T-cell (primary cell): ENCODE data around the gene MEGF10. TPM values are rescaled to one million over a fixed set of nuclear protein-coding genes. Genes with fewer than 3 reads are reported as not detected.
"Not testable (repeated sequence)": the region's sequence is repeated elsewhere in the genome, so short reads cannot be mapped to it uniquely, and the experiment has no call there.

Experiments used
- ATAC-seq, 4 experiments: fragments of 200-7000 bp in 3 of 4; fragments of 150-1000 bp in 1 of 4; cut with Tn5 transposase; replicated peaks in 1 of 4; 1 replicate in 3 of 4; 2 replicates in 1 of 4; pipeline ENCODE4 v1.10.0; 2021; ENCODE audit warnings: moderate library complexity in 3 of 4, mild to moderate bottlenecking in 2 of 4, moderate number of reproducible peaks in 1 of 4
- CTCF ChIA-PET, 2 donors: fragments of 300-600 bp; sonication (Branson Sonifier 250); formaldehyde crosslinking; loops; one replicate each; lab custom pipeline; 2022; ENCODE audit warnings: antibody characterized with exemption in 2 of 2; lab: Charles Lee
- POLR2A ChIA-PET, 2 donors: fragments of 300-600 bp; sonication (Branson Sonifier 250); formaldehyde crosslinking; loops; one replicate each; lab custom pipeline; 2022; ENCODE audit warnings: antibody characterized with exemption in 2 of 2; lab: Charles Lee
- DNase-seq, 35 experiments: peaks; one replicate each; pipeline versions ENCODE4 v3.0.0 to v3.0.0-alpha.2; 2013 to 2023
- H3K27ac ChIP-seq: one replicate; pipeline ENCODE4 v1.5.1; 2013; ENCODE audit warnings: low read length
- H3K27me3 ChIP-seq, 2 experiments: replicated peaks in 1 of 2; 1 replicate in 1 of 2; 2 replicates in 1 of 2; pipeline versions ENCODE4 v1.6.1 to v1.7.0; 2013; ENCODE audit warnings: low read length in 1 of 2, mixed read lengths in 1 of 2; ENCODE audit not compliant: control insufficient read depth in 2 of 2, insufficient read depth in 2 of 2; ENCODE audit errors: extremely low read depth in 1 of 2
- H3K36me3 ChIP-seq, 2 donors: 1 replicate in 1 of 2; 2 replicates in 1 of 2; pipeline versions ENCODE4 v1.6.1 to v1.7.0; 2013; ENCODE audit warnings: low read length in 1 of 2; ENCODE audit not compliant: control insufficient read depth in 2 of 2, insufficient read depth in 1 of 2; ENCODE audit errors: extremely low read depth in 1 of 2
- H3K4me1 ChIP-seq, 2 experiments: 1 replicate in 1 of 2; 2 replicates in 1 of 2; pipeline versions ENCODE4 v1.6.1 to v1.7.0; 2013; ENCODE audit warnings: low read length in 2 of 2, mixed read lengths in 1 of 2; ENCODE audit not compliant: insufficient read depth in 2 of 2, control insufficient read depth in 1 of 2; ENCODE audit errors: extremely low read depth in 1 of 2
- H3K4me3 ChIP-seq, 2 donors: 1 replicate in 1 of 2; 2 replicates in 1 of 2; pipeline versions ENCODE4 v1.5.1 to v1.7.0; 2013; ENCODE audit warnings: mild to moderate bottlenecking in 2 of 2, low read length in 1 of 2, moderate library complexity in 1 of 2; ENCODE audit not compliant: control insufficient read depth in 1 of 2; ENCODE audit errors: extremely low read depth in 1 of 2
- H3K9me3 ChIP-seq: 2 replicates; pipeline ENCODE4 v1.7.0; 2013
- H3K27ac Mint-ChIP-seq, 2 donors: one replicate each; pipeline ENCODE4 v1.8.0; 2020 to 2021; ENCODE audit warnings: mild to moderate bottlenecking in 2 of 2, mixed read lengths in 2 of 2
- H3K27me3 Mint-ChIP-seq, 2 donors: one replicate each; pipeline ENCODE4 v1.8.0; 2021 to 2022; ENCODE audit warnings: mixed read lengths in 2 of 2
- H3K36me3 Mint-ChIP-seq: one replicate; pipeline ENCODE4 v1.8.0; 2021; ENCODE audit warnings: mixed read lengths
- H3K4me1 Mint-ChIP-seq, 3 donors: one replicate each; pipeline ENCODE4 v1.8.0; 2020 to 2022; ENCODE audit warnings: mixed read lengths in 3 of 3, mild to moderate bottlenecking in 1 of 3
- H3K4me3 Mint-ChIP-seq, 3 donors: one replicate each; pipeline ENCODE4 v1.8.0; 2020 to 2022; ENCODE audit warnings: mild to moderate bottlenecking in 3 of 3, mixed read lengths in 3 of 3, moderate library complexity in 3 of 3
- H3K9me3 Mint-ChIP-seq, 3 donors: one replicate each; pipeline ENCODE4 v1.8.0; 2020 to 2022; ENCODE audit warnings: mixed read lengths in 3 of 3
- WGBS: methylation state at CpG from one replicate; pipeline ENCODE4 v1.1.5; 2013; ENCODE audit warnings: missing lambda C conversion rate; ENCODE audit not compliant: insufficient coverage; 5-methylcytosine and 5-hydroxymethylcytosine counted together
- total RNA-seq, 35 experiments: library from RNA in 6 of 35; stranded (reverse) in 6 of 35; fragments of 120-200 nt in 1 of 35; gene quantifications; one replicate each; pipeline versions ENCODE4 v1.2.1 to v1.2.4 and lab custom pipeline; 2013 to 2026

Gene MEGF10
- total RNA-seq, 5 donors from 2014 or later (not counting 1 experiment from before 2014, with no cell fraction given): 0.06 to 0.89 (median 0.47) TPM; not detected in 2

- Histone ChIP-seq H3K36me3 (no peaks in the 10 kb centered on the region), H3K4me3 (no peak overlapping the region), H3K4me1 (no peaks in the 10 kb centered on the region), H3K27ac (no peak overlapping the region), H3K27me3 (no peaks in the 10 kb centered on the region), H3K9me3 (no peaks in the 10 kb centered on the region)
- H3K27me3 Mint-ChIP-seq: peaks cover 4 to 11% of the 10 kb centered on the region in 2 donors
- CTCF ChIA-PET: no interaction called here
- POLR2A ChIA-PET: no interaction called here
- H3K27ac Mint-ChIP-seq: no peak overlapping the region
- DNase-seq: no peak
- peaks cover 0 to 2% (median 2%) of the 10 kb centered on the region in 3 donors for H3K4me1 Mint-ChIP-seq
- 83% methylated on average over 1 of the region's 2 CpGs for WGBS
- H3K9me3 Mint-ChIP-seq: no peaks in the 10 kb centered on the region
- no peak for ATAC-seq
- no peak overlapping the region for H3K4me3 Mint-ChIP-seq
- no peaks in the 10 kb centered on the region for H3K36me3 Mint-ChIP-seq
Measured at GRCh38 chr5:127311349-127311748, 20.8 kb downstream of the MEGF10 start.

GRCh38 chr5:127311781-127312525, 21.4 kb downstream of the MEGF10 start:
- 73% methylated on average over 5 of the region's 10 CpGs for WGBS
- POLR2A ChIA-PET: no interaction called here

GRCh38 chr5:127313379-127313778, 22.8 kb downstream of the MEGF10 start:
- H3K27me3 Mint-ChIP-seq: peaks cover 5 to 7% of the 10 kb centered on the region in 2 donors
- H3K9me3 Mint-ChIP-seq: no peaks in the 10 kb centered on the region
- no peak overlapping the region for H3K4me3 Mint-ChIP-seq
- POLR2A ChIA-PET: no interaction called here
- CTCF ChIA-PET: interaction anchor here in 1 of 2 donors (1.1 to 1.2 kb wide), 3 partner anchors 10 to 476 kb away, joined by 3 to 11 read pairs (median 4); no protein-coding TSS in a partner anchor
- 80% methylated on average over 1 of the region's 3 CpGs for WGBS
- ATAC-seq: no peak
- DNase-seq: no peak
- H3K4me1 Mint-ChIP-seq: peaks cover 0 to 2% (median 2%) of the 10 kb centered on the region in 3 donors
- H3K27ac ChIP-seq: no peak overlapping the region
- H3K9me3 ChIP-seq: no peaks in the 10 kb centered on the region
- H3K36me3 ChIP-seq: no peaks in the 10 kb centered on the region
- no peaks in the 10 kb centered on the region for H3K36me3 Mint-ChIP-seq
- no peaks in the 10 kb centered on the region for H3K4me1 ChIP-seq
- H3K27me3 ChIP-seq: no peaks in the 10 kb centered on the region
- no peak overlapping the region for H3K4me3 ChIP-seq
- H3K27ac Mint-ChIP-seq: no peak overlapping the region

More at GRCh38 chr5:127311781-127312525, 21.4 kb downstream of the MEGF10 start:
- Mint-ChIP-seq H3K27ac (no peak overlapping the region), H3K27me3 (peaks cover 9 to 11% of the 10 kb centered on the region in 2 donors), H3K36me3 (no peaks in the 10 kb centered on the region), H3K4me3 (no peak overlapping the region), H3K9me3 (no peaks in the 10 kb centered on the region), H3K4me1 (peaks cover 0 to 2% (median 2%) of the 10 kb centered on the region in 3 donors)
- no peaks in the 10 kb centered on the region for H3K4me1 ChIP-seq
- DNase-seq (no peak), ATAC-seq (no peak)
- H3K4me3 ChIP-seq: no peak overlapping the region
- no peaks in the 10 kb centered on the region for H3K9me3 ChIP-seq
- H3K36me3 ChIP-seq: no peaks in the 10 kb centered on the region
- no peaks in the 10 kb centered on the region for H3K27me3 ChIP-seq
- CTCF ChIA-PET: interaction anchor here (0.5 to 1.2 kb wide), 4 partner anchors 371 to 612 kb away, joined by 3 to 5 read pairs (median 3); no protein-coding TSS in a partner anchor
- H3K27ac ChIP-seq: no peak overlapping the region

GRCh38 chr5:127313847-127314473, 23.4 kb downstream of the MEGF10 start:
- no peaks in the 10 kb centered on the region for H3K36me3 Mint-ChIP-seq
- Histone ChIP-seq H3K4me3 (no peak overlapping the region), H3K27me3 (no peaks in the 10 kb centered on the region), H3K36me3 (no peaks in the 10 kb centered on the region), H3K27ac (no peak overlapping the region), H3K4me1 (no peaks in the 10 kb centered on the region), H3K9me3 (no peaks in the 10 kb centered on the region)
- H3K27me3 Mint-ChIP-seq: peaks cover 5 to 7% of the 10 kb centered on the region in 2 donors
- peaks cover 0 to 2% (median 2%) of the 10 kb centered on the region in 3 donors for H3K4me1 Mint-ChIP-seq
- POLR2A ChIA-PET: no interaction called here
- H3K4me3 Mint-ChIP-seq: no peak overlapping the region
- CTCF ChIA-PET: interaction anchor here in 1 of 2 donors (0.7 to 1.2 kb wide), 4 partner anchors 10 to 476 kb away, joined by 3 to 11 read pairs (median 4); no protein-coding TSS in a partner anchor
- no peaks in the 10 kb centered on the region for H3K9me3 Mint-ChIP-seq
- 10% methylated on average over 2 of the region's 7 CpGs for WGBS
- ATAC-seq: peak; percentile 55 to 81 (median 66)
- H3K27ac Mint-ChIP-seq: no peak overlapping the region
- peak in 34 of 35 experiments; percentile 17 to 74 (median 54) for DNase-seq

- ChIA-PET CTCF (interaction anchor here (0.6 to 1.2 kb wide), 3 partner anchors 152 to 479 kb away, joined by 3 to 10 read pairs (median 3); no protein-coding TSS in a partner anchor), POLR2A (no interaction called here)
- DNase-seq (no peak), ATAC-seq (no peak)
- Mint-ChIP-seq H3K27me3 (peaks cover 3 to 5% of the 10 kb centered on the region in 2 donors), H3K4me3 (no peak overlapping the region), H3K4me1 (peaks cover 9 to 13% (median 13%) of the 10 kb centered on the region in 3 donors), H3K36me3 (no peaks in the 10 kb centered on the region), H3K9me3 (no peaks in the 10 kb centered on the region), H3K27ac (no peak overlapping the region)
- Histone ChIP-seq H3K4me3 (no peak overlapping the region), H3K9me3 (no peaks in the 10 kb centered on the region), H3K27ac (no peak overlapping the region), H3K36me3 (no peaks in the 10 kb centered on the region), H3K27me3 (no peaks in the 10 kb centered on the region), H3K4me1 (peaks cover 0 to 4% of the 10 kb centered on the region in 2 experiments)
- 100% methylated on average over 1 of the region's 1 CpG for WGBS
Measured at GRCh38 chr5:127316011-127316410, 25.4 kb downstream of the MEGF10 start.

GRCh38 chr5:127317385-127317784, 26.8 kb downstream of the MEGF10 start:
- not testable (repeated sequence) for H3K4me1 ChIP-seq, H3K4me3 Mint-ChIP-seq, H3K27ac Mint-ChIP-seq, ATAC-seq, H3K9me3 ChIP-seq, H3K9me3 Mint-ChIP-seq, H3K36me3 Mint-ChIP-seq, H3K4me3 ChIP-seq, DNase-seq, H3K27me3 Mint-ChIP-seq, H3K27me3 ChIP-seq, H3K27ac ChIP-seq, H3K36me3 ChIP-seq
- ChIA-PET CTCF (interaction anchor here in 1 of 2 donors (0.6 kb wide), 1 partner anchor 292 kb away, joined by 3 read pairs; no protein-coding TSS in a partner anchor), POLR2A (interaction anchor here in 1 of 2 donors (0.6 kb wide), 1 partner anchor 297 kb away, joined by 3 read pairs; no protein-coding TSS in a partner anchor)
- H3K4me1 Mint-ChIP-seq: peaks cover 9 to 21% (median 17%) of the 10 kb centered on the region in 3 donors
- no CpG with 5 or more reads among the region's 3 CpGs for WGBS
